ENCODE results near the gene CLDN6. TPM values are rescaled to one million over a fixed set of nuclear protein-coding genes. Genes with fewer than 3 reads are reported as not detected.

Gene CLDN6
- total and polyA plus RNA-seq, 9 of the 15 experiments (the other 6 are each of a cell fraction or from before 2014, with no cell fraction given) = 0.22 to 0.75 (median 0.38) TPM; not detected in 3

- TF ChIP-seq ZNF140 (CRISPR knock-in tag; IDR thresholded peaks at IDR 0.05) = no peak
- no peak for TF ChIP-seq ZBTB9 (CRISPR knock-in tag; IDR thresholded peaks at IDR 0.05)
- no peak for TF ChIP-seq ZNF217 (CRISPR knock-in tag; IDR thresholded peaks at IDR 0.05)
- no peak for TF ChIP-seq ZNF696 (CRISPR knock-in tag; conservative IDR thresholded peaks at IDR 0.05)
- no peak for TF ChIP-seq E2F3 (CRISPR knock-in tag; IDR thresholded peaks at IDR 0.05)
- no peak for TF ChIP-seq SRSF9 (IDR thresholded peaks at IDR 0.05; ENCODE audit: borderline replicate concordance, low read depth, low read length)
- no peak for TF ChIP-seq TFAM (CRISPR knock-in tag; conservative IDR thresholded peaks at IDR 0.05)
- TF ChIP-seq CBFA2T3 (IDR thresholded peaks at IDR 0.05) = peak; percentile 28; the same call in 1 of the 2 replicates
- no peak for TF ChIP-seq BDP1 (IDR thresholded peaks at IDR 0.05; ENCODE audit: insufficient read depth, insufficient read length)
- no peak for TF ChIP-seq ILF3 (IDR thresholded peaks at IDR 0.05; ENCODE audit: borderline replicate concordance)
- TF ChIP-seq ZNF407 (IDR thresholded peaks at IDR 0.05; ENCODE audit: low read depth) = no peak
- TF ChIP-seq ZBTB33 (CRISPR knock-in tag; IDR thresholded peaks at IDR 0.05) = no peak
- TF ChIP-seq PBX2 (CRISPR knock-in tag; IDR thresholded peaks at IDR 0.05; ENCODE audit: low read depth) = peak; percentile 31; the same call in 1 of the 2 replicates
- TF ChIP-seq PBX2 (tag; conservative IDR thresholded peaks at IDR 0.05; ENCODE audit: low read depth) = peak; percentile 94
These were observed 14.3 kb downstream of the CLDN6 start (continued) for GRCh38 chr16:3003582-3004270.

Measured in K562 (cell line).